Muscle of back (tissue), 13 donors: ENCODE data around the gene C2orf68. TPM values are rescaled to one million over a fixed set of nuclear protein-coding genes. Genes with fewer than 3 reads are reported as not detected.
"Not testable (repeated sequence)": the region's sequence is repeated elsewhere in the genome, so short reads cannot be mapped to it uniquely, and the experiment has no call there.

Source experiments
- DNase-seq, 3 donors: peaks; one replicate each; pipeline versions ENCODE4 v3.0.0 to v3.0.0-alpha.2; 2013
- long read RNA-seq, 9 donors: transcript quantifications; one replicate each; lab custom pipeline, GENCODE V29; 2026
- polyA plus RNA-seq, 10 donors: library from polyadenylated mRNA; unstranded; fragments of 120-200 nt; gene quantifications; one replicate each; pipeline ENCODE4 v1.2.1, GENCODE V29; 2013; ENCODE audit not compliant: insufficient read length in 10 of 10

C2orf68 gene, protein sequence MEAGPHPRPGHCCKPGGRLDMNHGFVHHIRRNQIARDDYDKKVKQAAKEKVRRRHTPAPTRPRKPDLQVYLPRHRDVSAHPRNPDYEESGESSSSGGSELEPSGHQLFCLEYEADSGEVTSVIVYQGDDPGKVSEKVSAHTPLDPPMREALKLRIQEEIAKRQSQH
- 10 to 100 TPM; 35.9 to 51.2 (median 43.6) TPM for polyA plus RNA-seq
- long read RNA-seq, donor 1, transcript C2orf68-201 (4 exons, 2,837 nt), result major isoform, 10 of 12 reads
- long read RNA-seq, donor 1, partial matches to known transcripts, result 0 of 12 reads
- long read RNA-seq, donor 1, other reads (novel, unspliced or antisense), result 0 of 12 reads
- long read RNA-seq, donor 2, transcript C2orf68-201 (4 exons, 2,837 nt), result major isoform, 7 of 11 reads
- long read RNA-seq, donor 2, partial matches to known transcripts, result 0 of 11 reads
- long read RNA-seq, donor 2, other reads (novel, unspliced or antisense), result 0 of 11 reads
- long read RNA-seq, donor 3, result 0 reads
- long read RNA-seq, donor 4, transcript C2orf68-201 (4 exons, 2,837 nt), result major isoform, 8 of 9 reads
- long read RNA-seq, donor 4, partial matches to known transcripts, result 0 of 9 reads
- long read RNA-seq, donor 4, other reads (novel, unspliced or antisense), result 0 of 9 reads
- long read RNA-seq, donor 5, transcript C2orf68-201 (4 exons, 2,837 nt), result major isoform, 11 of 15 reads
- long read RNA-seq, donor 5, partial matches to known transcripts, result 0 of 15 reads
- long read RNA-seq, donor 5, other reads (novel, unspliced or antisense), result 0 of 15 reads
- long read RNA-seq, donor 6, transcript C2orf68-201 (4 exons, 2,837 nt), result major isoform, 13 of 23 reads
- long read RNA-seq, donor 6, partial matches to known transcripts, result 0 of 23 reads
- long read RNA-seq, donor 6, other reads (novel, unspliced or antisense), result 6 of 23 reads
- long read RNA-seq, donor 7, transcript C2orf68-201 (4 exons, 2,837 nt), result major isoform, 8 of 11 reads
- long read RNA-seq, donor 7, partial matches to known transcripts, result 0 of 11 reads
- long read RNA-seq, donor 7, other reads (novel, unspliced or antisense), result 0 of 11 reads
- long read RNA-seq, donor 8, partial matches to known transcripts, result 0 of 5 reads
- long read RNA-seq, donor 8, other reads (novel, unspliced or antisense), result 0 of 5 reads
- long read RNA-seq, donor 9, partial matches to known transcripts, result 0 of 1 reads
- long read RNA-seq, donor 9, other reads (novel, unspliced or antisense), result 0 of 1 reads

DNA sequence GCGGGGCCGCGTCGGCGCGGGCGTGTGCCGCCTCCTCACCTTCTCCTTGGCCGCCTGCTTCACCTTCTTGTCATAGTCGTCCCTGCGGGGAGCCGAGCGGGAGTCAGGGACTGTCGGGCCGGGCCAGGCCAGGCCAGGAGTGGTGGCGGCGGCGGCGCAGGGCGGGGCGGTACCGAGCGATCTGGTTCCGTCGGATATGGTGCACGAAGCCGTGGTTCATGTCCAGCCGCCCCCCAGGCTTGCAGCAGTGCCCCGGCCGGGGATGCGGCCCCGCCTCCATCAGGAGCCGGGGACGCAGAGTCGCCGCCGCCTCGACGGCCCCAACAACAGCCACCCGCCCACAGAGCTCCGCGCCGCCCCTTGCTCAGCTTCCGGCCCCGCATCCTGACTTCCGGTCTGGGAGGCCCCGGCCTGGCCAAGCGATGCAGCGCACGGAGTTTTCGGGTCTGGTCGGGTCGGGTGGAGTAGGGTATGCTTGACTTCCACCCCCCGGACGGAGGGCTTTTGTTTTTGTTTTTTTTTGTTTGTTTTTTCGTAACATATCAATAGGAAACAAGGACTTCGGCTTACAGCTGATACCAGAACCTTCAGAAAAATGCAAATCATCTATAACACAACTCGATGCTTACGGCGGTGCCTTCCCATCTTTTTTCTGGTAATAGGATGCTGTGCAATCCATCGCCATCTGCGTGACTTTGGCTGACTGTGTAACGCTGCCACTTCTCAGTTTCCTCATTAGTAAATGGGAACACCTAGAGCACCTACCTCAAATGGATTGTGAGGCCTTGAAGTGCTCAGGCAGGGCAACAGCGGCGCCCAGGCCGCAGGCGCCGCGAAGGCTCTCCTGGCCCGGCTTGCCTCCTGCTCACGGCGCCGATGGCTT, at the start of gene C2orf68:
TSS of gene C2orf68 (minus strand) at position 362 of the 883 bp plus-strand sequence. CDS start at position 280, 82 bp downstream.
- DNase-seq, result peak; percentile 88 to 97 (median 94)

DNA sequence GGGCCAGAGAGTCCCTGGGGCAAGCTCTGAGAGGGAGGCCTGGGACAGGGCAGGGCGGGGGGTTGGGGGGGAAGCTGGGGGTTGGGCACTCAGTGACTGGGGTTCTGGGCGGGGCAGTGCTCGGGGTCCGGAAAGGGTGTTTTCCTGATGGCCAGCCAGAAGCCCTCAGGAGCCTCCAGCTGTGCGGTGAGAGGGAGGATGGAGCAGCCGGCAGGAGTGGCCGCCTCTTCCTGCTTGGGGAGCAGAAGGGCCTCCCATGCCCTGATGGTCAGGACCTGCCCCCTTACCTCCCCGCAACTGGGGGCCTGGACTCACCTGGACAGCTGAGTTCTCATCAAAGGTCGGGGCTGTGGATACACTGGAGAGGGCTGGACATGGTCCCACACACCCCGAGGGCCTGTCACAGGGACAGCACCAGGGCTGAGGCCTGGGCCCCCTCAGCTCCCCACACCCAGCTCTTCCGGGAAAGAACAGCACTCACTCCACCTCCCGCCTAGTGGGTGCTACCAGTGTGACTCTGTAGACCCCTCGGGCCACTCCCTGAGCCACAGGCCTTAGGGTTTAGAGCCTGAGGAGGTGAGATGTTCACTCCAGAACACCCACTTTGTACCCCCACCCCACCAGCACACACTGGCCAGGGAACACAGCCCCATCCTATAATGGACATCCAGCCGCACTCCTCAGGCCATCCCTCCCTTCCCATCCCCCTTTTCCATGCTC, 49.4 kb upstream of the C2orf68 start:
- no peak for DNase-seq

DNA sequence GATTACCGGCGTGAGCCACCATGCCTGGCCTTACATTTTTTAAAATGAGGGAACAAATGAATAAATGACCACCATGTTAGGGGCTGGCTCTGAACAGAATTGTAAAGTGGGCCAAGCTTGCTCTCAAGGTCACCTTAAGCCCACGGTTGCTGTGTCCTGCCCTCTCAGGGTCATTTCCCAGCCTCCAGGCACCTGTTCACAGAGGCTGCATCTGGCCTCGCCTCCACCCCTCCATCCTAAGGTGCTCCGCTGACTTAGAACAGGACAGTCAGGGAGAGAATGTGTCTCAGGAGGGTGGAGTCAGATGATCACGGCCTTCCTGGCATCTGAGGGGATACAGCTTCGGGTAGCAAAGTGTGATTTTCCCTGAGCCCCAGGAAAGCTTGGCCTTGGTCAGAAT, 48.9 kb upstream of the C2orf68 start:
- DNase-seq, result no peak

DNA sequence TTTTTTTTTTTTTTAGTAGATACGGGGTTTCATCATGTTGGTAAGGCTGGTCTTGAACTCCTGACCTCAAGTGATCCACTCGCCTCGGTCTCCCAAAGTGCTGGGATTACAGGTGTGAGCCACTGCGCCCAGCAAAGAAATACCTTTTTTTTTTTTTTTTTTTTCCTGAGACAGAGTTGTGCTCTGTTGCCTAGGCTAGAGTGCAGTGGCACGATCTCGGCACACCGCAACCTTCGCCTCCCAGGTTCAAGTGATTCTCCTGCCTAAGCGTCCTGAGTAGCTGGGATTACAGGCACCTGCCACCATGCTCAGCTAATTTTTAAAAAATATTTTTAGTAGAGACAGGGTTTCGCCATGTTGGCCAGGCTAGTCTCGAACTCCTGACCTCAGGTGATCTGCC, 48.4 kb upstream of the C2orf68 start:
- DNase-seq, result not testable (repeated sequence)

DNA sequence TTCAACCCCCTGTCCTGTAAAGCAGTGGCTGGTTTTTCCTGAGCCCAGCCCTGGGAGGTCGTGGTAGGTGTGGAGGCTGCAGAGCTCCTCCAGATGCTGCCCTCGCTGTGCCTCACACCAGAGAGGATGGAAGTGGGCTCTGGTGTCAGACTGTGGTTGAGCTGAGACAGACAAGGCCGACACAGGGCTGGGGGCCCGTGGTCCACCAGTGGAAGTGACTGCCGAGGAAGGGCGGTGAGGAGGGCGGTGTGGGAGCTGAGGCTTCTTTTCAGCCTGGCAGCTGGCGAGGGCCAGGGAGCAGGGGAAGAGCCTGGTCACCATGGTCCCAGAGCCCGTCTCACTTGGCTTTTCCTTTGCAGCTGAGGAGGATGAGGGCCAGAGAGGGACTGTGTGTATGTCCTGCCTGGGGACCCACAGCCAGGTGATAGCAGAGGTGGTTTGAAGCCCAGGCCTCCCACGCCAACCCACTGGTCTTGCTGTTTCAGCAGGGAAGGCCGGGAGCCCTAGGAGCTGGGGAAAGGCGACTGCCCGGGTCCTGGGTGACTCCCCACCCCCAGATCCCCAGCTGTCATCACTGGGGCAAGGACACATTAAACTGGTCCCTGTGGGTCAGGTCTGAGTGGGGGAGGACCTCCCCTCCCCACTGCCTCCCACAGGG, 47.6 kb upstream of the C2orf68 start:
- DNase-seq, result no peak

DNA sequence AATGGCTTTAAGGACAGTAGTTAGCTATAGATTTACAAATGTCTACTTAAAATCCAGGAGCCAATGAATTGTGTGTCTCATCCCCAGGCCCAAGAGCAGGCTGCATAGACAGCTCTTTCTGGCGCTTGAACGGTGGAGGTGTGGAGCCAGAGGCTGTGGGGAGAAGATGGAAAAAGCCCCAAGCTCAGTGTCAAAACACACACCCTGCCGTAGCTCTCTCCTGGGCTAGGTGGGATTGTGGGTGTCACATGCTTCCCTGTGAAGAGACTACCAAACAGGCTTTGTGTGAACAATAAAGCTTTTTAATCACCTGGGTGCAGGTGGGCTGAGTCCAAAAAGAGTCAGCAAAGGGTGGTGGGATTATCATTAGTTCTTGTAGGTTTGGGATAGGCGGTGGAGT, 45.5 kb upstream of the C2orf68 start:
- not testable (repeated sequence) for DNase-seq

DNA sequence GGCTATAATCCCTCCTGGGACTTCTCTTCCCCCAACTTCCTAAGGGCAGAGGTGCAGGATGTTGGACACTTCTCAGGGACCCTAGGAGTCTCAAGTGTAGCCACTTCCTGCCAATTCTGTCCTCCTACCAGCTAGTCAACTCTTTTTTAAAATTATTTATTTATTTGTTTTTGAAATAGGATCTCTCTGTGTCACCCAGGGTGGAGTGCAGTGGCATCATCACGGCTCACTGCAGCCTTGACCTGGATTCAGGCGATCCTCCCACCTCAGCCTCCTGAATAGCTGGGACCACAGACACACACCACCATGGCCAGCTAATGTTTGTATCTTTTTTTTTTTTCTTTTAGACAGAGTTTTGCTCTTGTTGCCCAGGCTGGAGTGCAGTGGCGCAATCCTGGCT, 44.6 kb upstream of the C2orf68 start:
- no peak for DNase-seq

DNA sequence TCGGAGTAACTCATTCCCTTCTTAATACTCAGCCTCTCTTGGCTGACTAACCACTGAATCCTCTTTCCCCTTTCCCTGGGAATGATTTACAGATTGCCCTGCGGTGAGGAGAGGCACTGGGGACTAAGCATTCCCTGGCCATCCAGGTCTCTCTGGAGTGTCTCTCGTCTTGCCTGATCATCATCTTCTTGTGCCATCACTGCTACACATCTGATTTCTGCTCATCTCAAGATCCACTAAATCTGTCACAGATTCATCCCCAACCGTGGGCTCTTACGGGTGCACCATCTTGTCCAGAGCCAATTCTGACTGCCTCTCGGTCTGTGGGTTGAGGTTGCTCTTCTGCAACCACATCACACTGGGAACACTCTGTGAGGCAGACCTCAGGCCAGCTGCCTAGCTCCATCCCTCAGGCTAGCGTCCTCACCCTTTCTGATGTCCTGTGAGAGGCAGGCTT, 44.1 kb upstream of the C2orf68 start:
- DNase-seq, result peak in 1 of 3 donors; percentile 28

DNA sequence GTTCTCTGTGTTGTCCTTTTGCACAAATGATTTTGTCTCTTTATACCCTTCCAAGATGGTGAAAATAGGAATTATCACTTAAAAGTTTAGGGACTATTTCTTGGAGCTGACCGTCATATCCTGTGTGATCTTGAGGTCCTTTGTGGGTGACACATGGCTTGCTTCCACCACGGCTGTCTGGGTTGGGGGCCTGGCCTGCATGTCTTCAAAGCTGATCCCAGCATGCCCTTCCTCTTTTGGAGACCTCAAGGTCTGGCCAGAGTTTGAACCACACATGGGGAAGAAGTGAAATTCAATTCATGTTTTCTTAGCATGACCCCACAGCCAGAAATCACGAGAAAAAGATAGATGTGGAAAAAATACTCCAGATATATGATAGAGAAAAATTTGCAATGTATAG, 42.1 kb upstream of the C2orf68 start:
- no peak for DNase-seq

DNA sequence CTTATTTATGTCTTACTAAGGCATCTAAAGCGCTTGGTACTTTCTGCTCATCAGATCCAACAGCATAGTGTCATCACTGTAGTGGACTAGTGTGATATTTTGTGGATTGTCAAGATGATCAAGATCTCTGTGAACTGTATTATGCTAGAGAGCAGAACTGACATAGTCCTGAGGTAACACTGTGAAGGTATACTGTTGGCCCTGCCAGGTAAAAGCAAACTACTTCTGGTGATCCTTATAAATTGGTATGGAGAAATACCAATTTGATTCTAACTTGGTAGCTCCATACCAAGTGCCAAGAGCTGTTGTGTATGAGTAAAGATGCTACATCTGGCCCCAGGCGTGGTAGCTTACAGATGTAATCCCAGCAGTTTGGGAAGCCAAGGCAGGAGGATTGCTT, 40.2 kb upstream of the C2orf68 start:
- DNase-seq, result no peak

DNA sequence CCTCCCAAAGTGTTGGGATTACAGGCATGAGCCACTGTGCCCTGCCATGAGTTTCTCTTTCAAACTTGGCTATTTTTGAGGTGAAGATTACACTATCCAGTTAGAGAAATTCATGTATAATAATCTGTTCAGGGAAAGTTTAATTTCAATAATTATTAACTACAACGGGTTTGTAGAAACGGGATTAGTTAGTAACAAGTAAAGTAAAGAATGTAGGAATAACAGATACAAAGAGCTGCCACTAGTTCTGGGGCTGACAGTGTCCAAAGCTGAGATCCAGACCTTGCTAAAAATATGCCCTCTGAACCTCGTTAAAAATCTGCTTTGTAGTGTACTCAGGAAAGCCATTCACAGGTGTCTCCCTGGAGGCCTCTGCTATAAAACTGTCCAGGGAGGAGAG, 39.2 kb upstream of the C2orf68 start:
- no peak for DNase-seq

DNA sequence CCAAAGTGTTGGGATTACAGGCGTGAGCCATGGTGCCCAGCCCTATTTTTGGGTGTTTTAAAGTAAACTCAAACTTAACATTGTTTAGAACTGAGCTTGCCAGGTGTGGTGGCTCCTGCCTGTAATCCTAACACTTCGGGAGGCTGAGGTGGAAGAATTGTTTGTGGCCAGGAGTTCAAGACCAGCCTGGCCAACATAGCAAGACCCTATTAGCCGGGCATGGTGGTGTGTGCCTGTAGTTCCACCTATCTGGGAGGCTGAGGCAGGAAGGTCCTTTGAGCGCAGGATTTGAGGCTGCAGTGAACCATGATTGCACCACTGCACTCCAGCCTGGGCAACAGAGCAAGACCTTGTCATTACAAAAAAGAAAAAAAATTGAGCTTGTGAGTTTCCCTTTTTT, 38.6 kb upstream of the C2orf68 start:
- DNase-seq, result no peak

DNA sequence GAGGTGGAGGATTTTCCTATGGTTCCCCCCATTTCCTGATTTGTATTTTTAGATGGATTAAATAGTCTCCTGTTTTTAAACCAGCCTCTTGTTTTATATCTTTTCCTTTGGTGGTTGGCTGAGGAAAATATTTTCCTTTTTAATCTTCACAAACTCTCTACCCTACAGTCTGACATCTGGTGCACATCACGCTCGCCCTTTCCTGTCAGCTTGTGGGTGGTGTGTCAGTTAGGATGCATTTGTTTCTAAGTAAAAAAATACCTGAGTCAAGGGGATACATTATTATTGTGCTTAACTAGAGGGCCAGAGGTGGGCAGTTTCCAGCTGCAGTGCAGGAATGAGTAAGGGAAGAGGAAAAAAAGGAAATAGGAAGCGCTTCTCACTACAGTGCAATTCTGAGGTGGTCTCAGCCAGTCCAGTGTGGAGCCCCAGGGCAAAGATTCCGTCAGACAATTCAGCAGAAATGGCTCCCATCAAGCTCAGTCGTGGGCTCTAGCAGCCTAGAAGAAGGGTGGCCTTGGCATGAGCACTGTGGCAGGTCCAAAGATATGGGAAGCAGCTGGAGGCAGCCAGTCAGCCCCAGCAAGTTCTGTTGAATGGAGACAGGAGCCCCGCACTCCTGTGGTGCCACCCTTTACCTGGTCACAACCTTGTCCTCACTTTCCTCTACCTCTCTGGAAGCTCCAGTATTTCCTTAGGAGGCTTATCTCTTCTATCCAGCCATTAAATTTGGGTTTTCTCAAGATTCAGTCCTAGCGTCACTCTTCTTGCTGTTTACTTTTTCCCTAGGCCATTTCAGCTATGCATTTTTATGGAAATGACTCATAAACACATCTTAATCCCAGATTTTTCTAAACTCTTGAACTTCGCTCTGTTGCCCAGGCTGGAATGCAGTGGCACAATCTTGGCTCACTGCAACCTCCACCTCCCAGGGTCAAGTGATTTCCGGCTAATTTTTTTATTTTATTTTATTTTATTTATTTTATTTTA, 37.6 kb upstream of the C2orf68 start:
- DNase-seq, result no peak

DNA sequence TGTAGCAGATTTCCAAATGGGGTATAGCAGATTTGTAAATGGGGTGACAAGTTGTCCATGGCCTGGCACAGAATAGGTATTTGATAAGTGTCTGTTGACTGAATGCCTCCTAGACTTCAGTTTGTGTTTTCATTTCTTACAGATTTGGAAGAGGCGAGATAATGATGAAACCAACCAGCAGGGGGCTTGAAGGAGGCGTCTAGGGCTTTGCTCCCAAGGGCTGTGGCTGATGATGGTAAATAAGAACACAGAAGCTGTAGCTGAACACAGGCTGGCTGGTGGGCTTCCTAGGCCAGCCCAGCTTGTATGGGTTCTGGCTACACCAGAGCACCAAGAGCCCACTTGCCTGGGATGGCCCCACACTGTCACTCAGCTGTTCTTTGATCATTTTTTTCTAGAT, 36.8 kb upstream of the C2orf68 start:
- DNase-seq, result no peak

DNA sequence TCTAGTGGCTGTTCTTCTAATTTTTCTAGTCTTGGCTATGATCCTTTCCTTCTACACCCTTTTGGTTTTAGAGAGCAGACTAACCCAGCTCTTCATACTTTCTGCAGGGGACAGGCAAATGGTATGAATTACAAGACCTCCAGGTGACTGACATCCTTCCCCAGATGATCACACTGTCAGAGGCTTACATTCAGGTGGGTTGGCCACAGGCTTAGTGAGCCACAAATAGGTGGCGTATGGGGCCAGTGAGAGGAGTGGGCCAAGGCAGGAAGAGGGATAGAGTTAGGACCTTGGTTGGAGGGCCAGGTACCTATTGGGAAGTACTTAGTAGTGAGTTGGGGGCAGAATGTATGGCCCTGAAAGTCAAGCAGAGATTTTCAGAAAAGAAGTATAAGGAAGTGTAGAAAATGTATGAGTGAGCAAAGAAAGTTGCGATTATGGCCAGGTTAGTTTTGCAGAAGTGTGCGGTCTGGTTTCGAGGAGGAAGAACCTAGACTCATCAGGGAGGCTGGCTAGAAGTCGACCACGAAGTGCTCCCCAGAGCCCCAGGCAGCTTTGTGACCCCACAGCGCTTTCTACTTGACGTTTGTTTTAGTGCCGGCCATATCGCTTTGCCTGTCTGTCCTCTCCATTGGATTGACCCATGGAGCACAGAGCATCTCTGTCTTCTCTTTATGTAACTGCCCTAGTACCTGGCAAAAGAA, 36.1 kb upstream of the C2orf68 start:
- no peak for DNase-seq

DNA sequence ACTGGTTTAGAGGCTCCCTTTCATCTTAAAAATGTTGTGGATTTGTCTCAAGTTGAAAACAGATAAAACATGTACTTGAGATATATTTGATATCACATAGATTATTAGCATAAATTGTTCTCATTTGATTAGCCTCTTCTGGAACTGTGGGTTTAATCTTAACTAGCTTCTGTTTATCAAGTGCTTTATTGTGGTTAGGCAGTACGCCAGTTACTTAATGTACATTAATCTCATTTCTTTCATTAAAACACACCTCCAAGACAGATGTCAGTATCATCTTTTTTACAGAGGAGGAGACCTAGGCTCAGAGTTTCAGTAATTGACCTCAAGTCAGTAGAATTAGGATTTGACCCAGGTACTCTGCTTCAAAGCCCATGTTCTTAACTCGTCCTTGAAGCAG, 34.3 kb upstream of the C2orf68 start:
- DNase-seq, result no peak

DNA sequence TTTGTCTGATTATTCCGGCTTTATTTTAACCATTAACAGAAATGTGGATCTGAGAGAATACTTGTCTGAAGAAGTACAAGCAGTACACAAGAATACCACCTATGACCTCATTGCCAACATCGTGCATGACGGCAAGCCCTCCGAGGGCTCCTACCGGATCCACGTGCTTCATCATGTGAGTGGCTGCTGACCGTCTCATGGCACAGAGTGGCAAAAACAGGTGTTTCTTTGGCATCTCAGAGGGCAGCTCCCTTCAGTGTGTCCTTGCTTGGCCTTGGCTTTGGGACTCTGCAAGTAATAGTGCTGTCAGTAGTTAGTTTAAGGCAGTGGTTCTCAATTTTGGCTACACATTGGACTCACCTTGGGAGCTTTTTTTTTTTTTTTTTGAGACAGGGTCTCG, 33.0 kb upstream of the C2orf68 start:
- DNase-seq, result no peak

DNA sequence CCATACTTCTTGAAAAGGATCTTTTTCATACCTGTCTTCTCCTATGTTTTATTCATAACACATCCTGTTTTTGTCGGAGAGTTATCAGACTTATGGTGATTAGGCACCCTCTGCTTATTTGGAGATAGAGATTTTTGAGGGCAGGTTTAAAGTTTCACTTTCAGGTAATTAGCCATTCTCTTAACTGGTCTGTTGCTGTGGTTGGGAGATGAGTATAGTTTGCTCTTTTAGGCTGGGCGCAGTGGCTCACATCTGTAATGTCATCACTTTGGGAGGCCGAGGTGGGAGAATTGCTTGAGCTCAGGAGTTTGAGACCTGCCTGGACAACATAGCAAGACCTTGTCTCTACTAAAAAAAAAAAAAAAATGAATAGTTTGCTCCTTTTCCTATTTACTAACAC, 30.9 kb upstream of the C2orf68 start:
- DNase-seq, result no peak
